GM18498 (cell line): Measurements from ENCODE around the gene LRRC59.
"Not testable (repeated sequence)": the region's sequence is repeated elsewhere in the genome, so short reads cannot be mapped to it uniquely, and the experiment has no call there.

Experiments used
- ATAC-seq: cut with Tn5 transposase; IDR thresholded peaks from one replicate; pipeline ENCODE4 v1.9.1; 2021; ENCODE audit warnings: mild to moderate bottlenecking, moderate library complexity; ENCODE audit not compliant: unreplicated experiment

Gene LRRC59

GRCh38 chr17:50348522-50349242, 48.6 kb downstream of the LRRC59 start:
- ATAC-seq: no peak

- no peak for ATAC-seq
These were observed 49.4 kb downstream of the LRRC59 start for GRCh38 chr17:50347894-50348291.

- no peak for ATAC-seq
These were observed 50.0 kb downstream of the LRRC59 start for GRCh38 chr17:50347117-50347893.

- ATAC-seq: peak; percentile 63
These were observed 50.8 kb downstream of the LRRC59 start for GRCh38 chr17:50346313-50347116.

GRCh38 chr17:50345432-50346312, 51.7 kb downstream of the LRRC59 start, which contains the start of gene XYLT2:
XYLT2 (plus strand) TSS chr17:50346126; CDS start chr17:50346141, 15 bp downstream.
- peak; percentile 83 for ATAC-seq

GRCh38 chr17:50344731-50345365, 52.5 kb downstream of the LRRC59 start:
- ATAC-seq: no peak

- no peak for ATAC-seq
These were observed 57.9 kb downstream of the LRRC59 start for GRCh38 chr17:50339381-50339780.

- no peak for ATAC-seq
These were observed 58.7 kb downstream of the LRRC59 start for GRCh38 chr17:50338645-50339044.

- ATAC-seq: no peak
These were observed 59.4 kb downstream of the LRRC59 start for GRCh38 chr17:50337956-50338355.

GRCh38 chr17:50333291-50334057, 63.8 kb downstream of the LRRC59 start:
- ATAC-seq: not testable (repeated sequence)

- ATAC-seq: no peak
These were observed 65.1 kb downstream of the LRRC59 start for GRCh38 chr17:50332196-50332595.
